Mucosa of gallbladder (tissue), 1 donor: Measurements from ENCODE around the gene RIPOR2. TPM values are rescaled to one million over a fixed set of nuclear protein-coding genes. Genes with fewer than 3 reads are reported as not detected.
"Not testable (repeated sequence)": the region's sequence is repeated elsewhere in the genome, so short reads cannot be mapped to it uniquely, and the experiment has no call there.

Experiments
- DNase-seq: peaks from one replicate; pipeline ENCODE4 v3.0.0-alpha.2; 2020; ENCODE audit warnings: low spot score
- total RNA-seq: library from RNA; stranded (reverse); gene quantifications from one replicate; pipeline ENCODE4 v1.2.1, GENCODE V29; 2021
- donor health status: DM: no; HTN: no; CAD: no.

RIPOR2 gene
- total RNA-seq, 1 donor from 2014 or later = 3.2 TPM

GRCh38 chr6:24877747-24878146, 58.0 kb downstream of the RIPOR2 start:
- not testable (repeated sequence) for DNase-seq

- DNase-seq = no peak
These were observed 59.0 kb downstream of the RIPOR2 start for GRCh38 chr6:24876499-24877465.

GRCh38 chr6:24875534-24875901, 60.2 kb downstream of the RIPOR2 start:
- DNase-seq = no peak

GRCh38 chr6:24874776-24875533, 60.8 kb downstream of the RIPOR2 start:
- no peak for DNase-seq

- DNase-seq = no peak
These were observed 61.6 kb downstream of the RIPOR2 start for GRCh38 chr6:24874128-24874527.

- DNase-seq = no peak
These were observed 63.0 kb downstream of the RIPOR2 start for GRCh38 chr6:24872779-24873178.

GRCh38 chr6:24868765-24869164, 67.0 kb downstream of the RIPOR2 start:
- no peak for DNase-seq

GRCh38 chr6:24867104-24867703, 68.6 kb downstream of the RIPOR2 start:
- no peak for DNase-seq

- peak; percentile 16 for DNase-seq
These were observed 70.6 kb downstream of the RIPOR2 start for GRCh38 chr6:24865161-24865560.

- DNase-seq = no peak
These were observed 71.4 kb downstream of the RIPOR2 start for GRCh38 chr6:24864343-24864742.

- no peak for DNase-seq
These were observed 73.8 kb downstream of the RIPOR2 start for GRCh38 chr6:24861934-24862333.

GRCh38 chr6:24859608-24860200, 76.1 kb downstream of the RIPOR2 start:
- no peak for DNase-seq

- no peak for DNase-seq
These were observed 76.6 kb downstream of the RIPOR2 start for GRCh38 chr6:24859132-24859531.

GRCh38 chr6:24858177-24858653, 77.5 kb downstream of the RIPOR2 start:
- DNase-seq = no peak

- no peak for DNase-seq
These were observed 78.7 kb downstream of the RIPOR2 start for GRCh38 chr6:24856901-24857670.

GRCh38 chr6:24856246-24856599, 79.5 kb downstream of the RIPOR2 start:
- no peak for DNase-seq

- peak; percentile 68 for DNase-seq
These were observed 80.1 kb downstream of the RIPOR2 start for GRCh38 chr6:24855395-24856245.

- DNase-seq = no peak
These were observed 81.6 kb downstream of the RIPOR2 start for GRCh38 chr6:24854077-24854666.

- DNase-seq = no peak
These were observed 84.7 kb downstream of the RIPOR2 start for GRCh38 chr6:24851086-24851485.

- no peak for DNase-seq
These were observed 86.0 kb downstream of the RIPOR2 start for GRCh38 chr6:24849713-24850112.
